ENCODE results near the gene OR2F2. TPM values are rescaled to one million over a fixed set of nuclear protein-coding genes. Genes with fewer than 3 reads are reported as not detected.

OR2F2 gene
- total RNA-seq, 3 donors from 2014 or later, result not detected

- TF ChIP-seq CTCF (IDR thresholded peaks at IDR 0.05), result no peak
These were observed 3.6 kb downstream of the OR2F2 start for GRCh38 chr7:143938379-143939243.

GRCh38 chr7:143945423-143945822 lies 10.4 kb downstream of the OR2F2 start:
- TF ChIP-seq CTCF (IDR thresholded peaks at IDR 0.05), result no peak
- no peaks in the 10 kb centered on the region for H3K4me1 ChIP-seq (ENCODE audit: low read depth)

More at GRCh38 chr7:143938379-143939243, 3.6 kb downstream of the OR2F2 start:
- no peak for DNase-seq
- no peaks in the 10 kb centered on the region for H3K36me3 ChIP-seq (ENCODE audit: low read depth)
- ATAC-seq, result no peak
- no peak overlapping the region for H3K4me3 ChIP-seq
- H3K9me3 ChIP-seq, result no peaks in the 10 kb centered on the region
- H3K4me1 ChIP-seq (ENCODE audit: low read depth), result no peaks in the 10 kb centered on the region
- intact Hi-C loops (cut with DNase I, micrococcal nuclease), result no loop called here

GRCh38 chr7:143947111-143947510 lies 12.1 kb downstream of the OR2F2 start:
- Histone ChIP-seq H3K4me1 (ENCODE audit: low read depth) (no peaks in the 10 kb centered on the region), H3K9me3 (no peaks in the 10 kb centered on the region), H3K36me3 (ENCODE audit: low read depth) (no peaks in the 10 kb centered on the region), H3K4me3 (no peak overlapping the region)
- ATAC-seq, result no peak
- TF ChIP-seq CTCF (IDR thresholded peaks at IDR 0.05), result no peak
- intact Hi-C loops (cut with DNase I, micrococcal nuclease), result no loop called here
- DNase-seq, result no peak

More at GRCh38 chr7:143945423-143945822, 10.4 kb downstream of the OR2F2 start:
- Histone ChIP-seq H3K4me3 (no peak overlapping the region), H3K36me3 (ENCODE audit: low read depth) (no peaks in the 10 kb centered on the region), H3K9me3 (no peaks in the 10 kb centered on the region)
- intact Hi-C loops (cut with DNase I, micrococcal nuclease), result no loop called here
- ATAC-seq (no peak), DNase-seq (no peak)

DNA sequence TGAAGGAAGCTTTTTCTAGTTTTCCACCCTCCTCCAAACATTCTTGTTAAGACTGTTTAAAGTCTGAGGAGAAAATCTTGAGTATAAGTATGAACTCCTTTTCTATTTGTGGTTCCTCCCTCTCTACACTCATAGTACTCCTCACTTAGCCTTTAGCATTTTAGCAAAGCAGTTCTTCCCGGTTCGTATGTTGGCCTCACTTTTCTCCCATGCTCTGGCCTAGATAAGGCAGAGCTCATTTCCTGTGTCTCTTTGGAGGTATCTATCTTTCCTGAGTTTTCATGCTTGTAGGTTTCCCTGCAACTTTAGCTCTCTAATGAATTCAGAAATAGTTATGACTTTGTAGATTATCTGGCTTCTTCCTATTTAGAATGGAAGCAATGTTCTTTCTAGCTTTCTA lies 13.7 kb downstream of the OR2F2 start:
- Histone ChIP-seq H3K36me3 (ENCODE audit: low read depth) (no peaks in the 10 kb centered on the region), H3K4me3 (no peak overlapping the region), H3K4me1 (ENCODE audit: low read depth) (no peaks in the 10 kb centered on the region), H3K9me3 (no peaks in the 10 kb centered on the region)
- TF ChIP-seq CTCF (IDR thresholded peaks at IDR 0.05), result no peak
- intact Hi-C loops (cut with DNase I, micrococcal nuclease), result no loop called here
- no peak for DNase-seq
- ATAC-seq, result no peak

- ATAC-seq, result no peak
- TF ChIP-seq CTCF (IDR thresholded peaks at IDR 0.05), result no peak
- no peak for DNase-seq
- H3K4me3 ChIP-seq, result no peak overlapping the region
- no peaks in the 10 kb centered on the region for H3K36me3 ChIP-seq (ENCODE audit: low read depth)
- intact Hi-C loops (cut with DNase I, micrococcal nuclease), result no loop called here
- no peaks in the 10 kb centered on the region for H3K9me3 ChIP-seq
- no peaks in the 10 kb centered on the region for H3K4me1 ChIP-seq (ENCODE audit: low read depth)
These were observed 18.4 kb downstream of the OR2F2 start for GRCh38 chr7:143953421-143953820.

All from mucosa of descending colon (tissue), 3 donors.